NCI-H748 (cell line): ENCODE data around the gene KRT36.

Experiments used
- DNase-seq: peaks from one replicate; lab custom pipeline; 2025; ENCODE audit not compliant: unreplicated experiment; lab: John Stamatoyannopoulos, UW

KRT36 gene

GRCh38 chr17:41442739-41443138, 47.0 kb downstream of the KRT36 start:
- no peak for DNase-seq

GRCh38 chr17:41440531-41441033, 49.1 kb downstream of the KRT36 start, which contains the start of gene KRT38:
Gene KRT38 (minus strand): TSS chr17:41440983. CDS start chr17:41440921, 62 bp downstream.
- no peak for DNase-seq

GRCh38 chr17:41439375-41439774, 50.3 kb downstream of the KRT36 start:
- no peak for DNase-seq

GRCh38 chr17:41437769-41438168, 51.9 kb downstream of the KRT36 start:
- no peak for DNase-seq

- DNase-seq = no peak
Observed at GRCh38 chr17:41437254-41437653, 52.5 kb downstream of the KRT36 start.
